HG02610 (cell line): ENCODE data around the gene OLFML2A.
"Not testable (repeated sequence)": the region's sequence is repeated elsewhere in the genome, so short reads cannot be mapped to it uniquely, and the experiment has no call there.

Experiments
- ATAC-seq: cut with Tn5 transposase; IDR thresholded peaks from one replicate; pipeline ENCODE4 v1.9.1; 2021; ENCODE audit warnings: mild to moderate bottlenecking, moderate library complexity; ENCODE audit not compliant: unreplicated experiment

Gene OLFML2A

GRCh38 chr9:124776954-124777648 lies at the start of gene OLFML2A:
Gene OLFML2A, plus strand, starts transcription at chr9:124777133. Its CDS starts 138 bp downstream, at chr9:124777271.
- no peak for ATAC-seq

GRCh38 chr9:124730772-124731171 lies 46.2 kb upstream of the OLFML2A start:
- no peak for ATAC-seq

GRCh38 chr9:124733964-124734740 lies 42.8 kb upstream of the OLFML2A start:
- ATAC-seq, result no peak

GRCh38 chr9:124734741-124735083 lies 42.2 kb upstream of the OLFML2A start:
- ATAC-seq, result not testable (repeated sequence)

GRCh38 chr9:124735121-124735520 lies 41.8 kb upstream of the OLFML2A start:
- no peak for ATAC-seq

- ATAC-seq, result not testable (repeated sequence)
Measured at GRCh38 chr9:124738075-124738474, 38.9 kb upstream of the OLFML2A start.

GRCh38 chr9:124739360-124739759 lies 37.6 kb upstream of the OLFML2A start:
- ATAC-seq, result no peak

GRCh38 chr9:124741149-124741548 lies 35.8 kb upstream of the OLFML2A start:
- ATAC-seq, result no peak

GRCh38 chr9:124741662-124742061 lies 35.3 kb upstream of the OLFML2A start:
- ATAC-seq, result no peak

- ATAC-seq, result no peak
Measured at GRCh38 chr9:124742940-124743339, 34.0 kb upstream of the OLFML2A start.

- no peak for ATAC-seq
Measured at GRCh38 chr9:124743686-124744348, 33.1 kb upstream of the OLFML2A start.

- no peak for ATAC-seq
Measured at GRCh38 chr9:124747065-124747464, 29.9 kb upstream of the OLFML2A start.

- ATAC-seq, result no peak
Measured at GRCh38 chr9:124749284-124749683, 27.6 kb upstream of the OLFML2A start.

- no peak for ATAC-seq
Measured at GRCh38 chr9:124749781-124750180, 27.2 kb upstream of the OLFML2A start.

- no peak for ATAC-seq
Measured at GRCh38 chr9:124752967-124753366, 24.0 kb upstream of the OLFML2A start.

GRCh38 chr9:124754289-124754688 lies 22.6 kb upstream of the OLFML2A start:
- no peak for ATAC-seq

- no peak for ATAC-seq
Measured at GRCh38 chr9:124755061-124755460, 21.9 kb upstream of the OLFML2A start.

GRCh38 chr9:124756011-124756410 lies 20.9 kb upstream of the OLFML2A start:
- no peak for ATAC-seq

- ATAC-seq, result no peak
Measured at GRCh38 chr9:124757616-124758015, 19.3 kb upstream of the OLFML2A start.

GRCh38 chr9:124758061-124758460 lies 18.9 kb upstream of the OLFML2A start:
- ATAC-seq, result no peak

- no peak for ATAC-seq
Measured at GRCh38 chr9:124758691-124759090, 18.2 kb upstream of the OLFML2A start.

GRCh38 chr9:124759327-124759726 lies 17.6 kb upstream of the OLFML2A start:
- no peak for ATAC-seq
